ENCODE data around the gene GFRA4. TPM values are rescaled to one million over a fixed set of nuclear protein-coding genes. Genes with fewer than 3 reads are reported as not detected.

The GFRA4 gene
- total RNA-seq, 2 experiments from 2014 or later: not detected

- Mint-ChIP-seq H3K4me1 (ENCODE audit: low read depth) (peaks cover 1% of the 10 kb centered on the region), H3K36me3 (ENCODE audit: low read depth) (no peaks in the 10 kb centered on the region), H3K9me3 (no peaks in the 10 kb centered on the region), H3K27me3 (ENCODE audit: low read depth) (peaks cover 51% of the 10 kb centered on the region), H3K27ac (no peak overlapping the region), H3K4me3 (no peak overlapping the region)
- no peak for DNase-seq
- CTCF ChIA-PET: interaction anchor here (0.9 to 3.2 kb wide), 4 partner anchors 17 to 90 kb away, joined by 3 to 46 read pairs (median 4); no protein-coding TSS in a partner anchor
- intact Hi-C loops (cut with micrococcal nuclease): loop anchor here (10.0 kb wide), 1 partner anchor 114 kb away; no protein-coding TSS in a partner anchor
Measured at GRCh38 chr20:3678856-3679720, 15.9 kb upstream of the GFRA4 start.

DNA sequence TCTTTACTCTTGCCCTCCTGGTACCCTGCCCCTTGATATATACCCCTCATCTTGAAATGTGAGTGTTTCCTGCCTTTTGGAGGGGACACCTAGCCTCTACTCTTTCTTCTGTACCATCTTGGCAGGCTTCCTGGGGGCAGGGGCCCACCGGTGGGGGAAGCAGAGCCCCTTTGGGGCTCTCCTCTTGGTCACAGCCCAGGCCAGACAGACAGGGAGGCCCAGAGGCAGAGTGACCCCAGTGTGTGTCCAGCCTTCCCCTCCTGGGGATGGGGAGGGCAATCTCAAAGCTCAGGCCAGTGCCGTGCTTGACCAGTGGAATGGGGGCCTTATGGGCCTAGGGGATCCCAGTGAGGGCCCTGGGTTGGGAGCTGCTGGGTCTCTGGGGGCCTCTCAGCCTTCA is 15.0 kb upstream of the GFRA4 start:
- Mint-ChIP-seq H3K4me3 (no peak overlapping the region), H3K27ac (no peak overlapping the region), H3K36me3 (ENCODE audit: low read depth) (no peaks in the 10 kb centered on the region), H3K9me3 (no peaks in the 10 kb centered on the region), H3K4me1 (ENCODE audit: low read depth) (peaks cover 1% of the 10 kb centered on the region), H3K27me3 (ENCODE audit: low read depth) (peaks cover 47% of the 10 kb centered on the region)
- CTCF ChIA-PET: interaction anchor here (1.0 to 3.2 kb wide), 5 partner anchors 18 to 397 kb away, joined by 3 to 46 read pairs (median 4); no protein-coding TSS in a partner anchor
- intact Hi-C loops (cut with micrococcal nuclease): loop anchor here (10.0 kb wide), 1 partner anchor 113 kb away; no protein-coding TSS in a partner anchor
- DNase-seq: no peak

DNA sequence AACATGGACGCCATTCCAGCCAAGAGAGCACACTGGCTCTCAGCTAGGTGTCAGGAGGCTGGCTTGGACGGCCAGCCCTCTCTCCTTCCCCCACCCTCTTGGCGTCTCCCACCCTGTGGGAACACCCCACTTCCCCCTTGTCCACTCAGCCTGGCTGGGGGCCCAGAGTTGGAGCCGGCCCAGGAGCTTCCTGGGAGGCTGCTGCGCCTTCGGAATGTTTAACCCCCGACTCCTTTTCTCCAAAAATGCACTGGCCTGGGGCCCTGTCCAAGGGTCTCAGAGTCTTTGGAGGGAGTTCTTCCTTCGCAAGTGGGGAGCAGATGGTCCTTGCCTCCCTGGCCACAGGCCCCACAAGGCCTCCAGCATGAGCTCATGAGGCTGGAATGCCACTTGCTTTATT is 14.5 kb upstream of the GFRA4 start:
- DNase-seq: no peak
- H3K27ac Mint-ChIP-seq: no peak overlapping the region
- H3K4me3 Mint-ChIP-seq: no peak overlapping the region
- H3K9me3 Mint-ChIP-seq: no peaks in the 10 kb centered on the region
- H3K36me3 Mint-ChIP-seq (ENCODE audit: low read depth): no peaks in the 10 kb centered on the region
- peaks cover 49% of the 10 kb centered on the region for H3K27me3 Mint-ChIP-seq (ENCODE audit: low read depth)
- CTCF ChIA-PET: interaction anchor here (1.0 to 3.2 kb wide), 6 partner anchors 19 to 458 kb away, joined by 3 to 46 read pairs (median 4); no protein-coding TSS in a partner anchor
- H3K4me1 Mint-ChIP-seq (ENCODE audit: low read depth): peaks cover 1% of the 10 kb centered on the region
- intact Hi-C loops (cut with micrococcal nuclease): loop anchor here (2.0 to 10.0 kb wide), 2 partner anchors 75 to 113 kb away; no protein-coding TSS in a partner anchor

DNA sequence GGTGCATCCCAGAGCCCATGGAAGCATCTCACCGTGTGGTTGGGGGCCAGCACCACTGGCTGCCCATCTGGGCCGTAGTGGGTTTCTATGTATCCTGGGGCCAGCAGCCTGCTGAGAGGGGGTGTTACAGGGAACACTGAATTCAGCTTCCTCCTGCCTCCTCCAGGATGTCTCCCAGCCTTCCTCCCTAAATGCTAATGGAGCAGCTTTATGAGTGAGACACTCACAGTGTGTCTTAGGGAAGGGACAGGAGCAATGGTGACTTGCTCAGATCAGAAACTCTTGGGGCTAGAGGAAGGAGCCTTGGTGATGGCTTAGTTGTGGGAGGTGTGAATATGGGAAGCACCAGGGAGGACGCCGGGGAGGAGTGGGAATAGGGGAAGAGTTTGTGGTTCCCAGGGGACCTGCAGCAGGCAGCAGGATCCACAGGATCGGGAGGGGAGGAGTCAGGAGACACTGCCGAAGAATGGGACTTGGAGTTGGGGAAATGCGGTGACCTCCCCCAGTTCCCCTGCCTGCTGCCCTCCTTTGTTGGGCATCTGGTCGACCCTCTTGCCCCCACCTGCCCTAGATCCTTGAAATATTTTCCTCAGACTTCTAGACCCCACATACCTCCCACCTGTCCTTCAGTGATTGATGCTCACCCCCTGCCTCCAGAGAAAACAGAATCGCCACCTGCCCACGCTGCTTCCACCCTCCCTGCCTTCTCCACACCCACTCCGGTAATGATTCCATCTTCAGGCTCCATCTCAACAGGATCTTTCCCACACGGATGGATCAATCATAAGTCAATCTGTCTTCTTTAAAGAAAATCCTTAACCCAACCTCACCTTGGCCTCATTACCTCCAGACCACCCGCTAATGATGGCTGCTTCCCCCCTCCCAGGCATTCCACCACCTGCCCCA is 12.0 kb upstream of the GFRA4 start:
- Mint-ChIP-seq H3K36me3 (ENCODE audit: low read depth) (no peaks in the 10 kb centered on the region), H3K27ac (no peak overlapping the region), H3K27me3 (ENCODE audit: low read depth) (peaks cover 41% of the 10 kb centered on the region), H3K4me3 (no peak overlapping the region), H3K4me1 (ENCODE audit: low read depth) (peaks cover 1% of the 10 kb centered on the region), H3K9me3 (no peaks in the 10 kb centered on the region)
- intact Hi-C loops (cut with micrococcal nuclease): loop anchor here (10.0 kb wide), 1 partner anchor 110 kb away; no protein-coding TSS in a partner anchor
- CTCF ChIA-PET: interaction anchor here (1.0 to 1.7 kb wide), 4 partner anchors 9 to 50 kb away, joined by 3 to 7 read pairs (median 4); no protein-coding TSS in a partner anchor
- no peak for DNase-seq

DNA sequence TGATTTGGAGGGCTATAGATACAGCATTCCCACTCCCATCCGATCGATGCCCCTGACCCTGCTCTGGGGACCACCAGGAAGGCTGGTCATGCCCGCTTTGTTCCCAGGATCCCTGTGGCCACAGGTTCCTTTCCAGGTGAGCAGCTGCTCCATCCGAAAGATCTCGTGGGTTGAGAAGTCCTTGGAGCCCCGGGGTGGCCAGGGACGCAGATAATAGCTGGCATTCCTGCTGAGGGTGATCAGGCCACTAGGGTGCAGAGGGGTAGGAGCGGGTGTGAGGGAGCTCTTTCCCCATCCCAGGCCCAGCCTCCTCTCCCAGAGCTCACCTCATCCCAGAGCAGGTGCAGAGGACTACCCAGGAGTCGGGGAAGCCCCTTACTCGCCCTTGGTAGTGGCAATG is 11.2 kb upstream of the GFRA4 start:
- Mint-ChIP-seq H3K27ac (no peak overlapping the region), H3K9me3 (no peaks in the 10 kb centered on the region), H3K27me3 (ENCODE audit: low read depth) (peaks cover 41% of the 10 kb centered on the region), H3K36me3 (ENCODE audit: low read depth) (no peaks in the 10 kb centered on the region), H3K4me1 (ENCODE audit: low read depth) (peaks cover 1% of the 10 kb centered on the region), H3K4me3 (no peak overlapping the region)
- CTCF ChIA-PET: interaction anchor here (1.0 to 1.1 kb wide), 3 partner anchors 9 to 37 kb away, joined by 3 to 4 read pairs (median 4); no protein-coding TSS in a partner anchor
- intact Hi-C loops (cut with micrococcal nuclease): loop anchor here (10.0 kb wide), 1 partner anchor 110 kb away; no protein-coding TSS in a partner anchor
- no peak for DNase-seq

GRCh38 chr20:3673221-3674070 is 10.2 kb upstream of the GFRA4 start:
- Mint-ChIP-seq H3K4me3 (no peak overlapping the region), H3K9me3 (no peaks in the 10 kb centered on the region), H3K4me1 (ENCODE audit: low read depth) (peaks cover 1% of the 10 kb centered on the region), H3K36me3 (ENCODE audit: low read depth) (no peaks in the 10 kb centered on the region), H3K27me3 (ENCODE audit: low read depth) (peaks cover 38% of the 10 kb centered on the region), H3K27ac (no peak overlapping the region)
- DNase-seq: no peak
- intact Hi-C loops (cut with micrococcal nuclease): loop anchor here (10.0 kb wide), 1 partner anchor 109 kb away; no protein-coding TSS in a partner anchor
- CTCF ChIA-PET: interaction anchor here (1.0 to 1.2 kb wide), 3 partner anchors 18 to 68 kb away, joined by 3 to 4 read pairs (median 4); no protein-coding TSS in a partner anchor

- Mint-ChIP-seq H3K36me3 (ENCODE audit: low read depth) (no peaks in the 10 kb centered on the region), H3K4me3 (no peak overlapping the region), H3K9me3 (no peaks in the 10 kb centered on the region), H3K4me1 (ENCODE audit: low read depth) (peaks cover 1% of the 10 kb centered on the region), H3K27ac (no peak overlapping the region), H3K27me3 (ENCODE audit: low read depth) (peaks cover 38% of the 10 kb centered on the region)
- DNase-seq: no peak
- intact Hi-C loops (cut with micrococcal nuclease): loop anchor here (10.0 kb wide), 1 partner anchor 108 kb away; no protein-coding TSS in a partner anchor
- CTCF ChIA-PET: interaction anchor here (0.6 to 1.2 kb wide), 2 partner anchors 27 to 69 kb away, joined by 3 to 4 read pairs; no protein-coding TSS in a partner anchor
Measured at GRCh38 chr20:3672547-3673171, 9.5 kb upstream of the GFRA4 start.

- Mint-ChIP-seq H3K4me1 (ENCODE audit: low read depth) (peaks cover 4% of the 10 kb centered on the region), H3K27me3 (ENCODE audit: low read depth) (peaks cover 38% of the 10 kb centered on the region), H3K36me3 (ENCODE audit: low read depth) (no peaks in the 10 kb centered on the region), H3K4me3 (no peak overlapping the region), H3K27ac (no peak overlapping the region), H3K9me3 (no peaks in the 10 kb centered on the region)
- intact Hi-C loops (cut with micrococcal nuclease): loop anchor here (10.0 kb wide), 1 partner anchor 107 kb away; no protein-coding TSS in a partner anchor
- DNase-seq: no peak
- CTCF ChIA-PET: interaction anchor here (0.6 to 1.2 kb wide), 3 partner anchors 28 to 106 kb away, joined by 3 to 4 read pairs (median 3); no protein-coding TSS in a partner anchor
Measured at GRCh38 chr20:3671986-3672546, 8.9 kb upstream of the GFRA4 start.

DNA sequence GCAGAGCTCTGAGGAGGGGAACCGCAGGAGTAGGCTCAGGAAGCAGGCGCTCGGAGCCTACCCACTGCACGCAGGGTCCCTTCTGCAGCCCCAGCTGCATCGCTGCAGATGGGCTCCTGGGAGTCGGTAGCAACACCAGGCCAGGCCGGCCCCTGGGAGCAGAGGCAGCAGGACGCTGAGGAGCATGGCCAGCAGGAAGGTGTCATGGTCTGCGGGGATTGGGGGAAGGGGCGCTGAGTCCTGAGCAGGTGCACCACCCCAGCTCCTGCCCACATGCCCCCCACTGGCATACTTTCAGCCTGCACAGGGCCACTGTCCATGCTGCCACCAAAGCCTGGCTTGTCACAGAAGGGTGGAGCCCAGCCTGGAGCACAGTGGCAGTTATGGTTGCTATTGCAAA is 7.7 kb upstream of the GFRA4 start:
- Mint-ChIP-seq H3K27ac (no peak overlapping the region), H3K36me3 (ENCODE audit: low read depth) (no peaks in the 10 kb centered on the region), H3K27me3 (ENCODE audit: low read depth) (peaks cover 32% of the 10 kb centered on the region), H3K4me3 (no peak overlapping the region), H3K9me3 (no peaks in the 10 kb centered on the region), H3K4me1 (ENCODE audit: low read depth) (peaks cover 11% of the 10 kb centered on the region)
- CTCF ChIA-PET: no interaction called here
- intact Hi-C loops (cut with micrococcal nuclease): loop anchor here (10.0 kb wide), 1 partner anchor 106 kb away; no protein-coding TSS in a partner anchor
- no peak for DNase-seq

DNA sequence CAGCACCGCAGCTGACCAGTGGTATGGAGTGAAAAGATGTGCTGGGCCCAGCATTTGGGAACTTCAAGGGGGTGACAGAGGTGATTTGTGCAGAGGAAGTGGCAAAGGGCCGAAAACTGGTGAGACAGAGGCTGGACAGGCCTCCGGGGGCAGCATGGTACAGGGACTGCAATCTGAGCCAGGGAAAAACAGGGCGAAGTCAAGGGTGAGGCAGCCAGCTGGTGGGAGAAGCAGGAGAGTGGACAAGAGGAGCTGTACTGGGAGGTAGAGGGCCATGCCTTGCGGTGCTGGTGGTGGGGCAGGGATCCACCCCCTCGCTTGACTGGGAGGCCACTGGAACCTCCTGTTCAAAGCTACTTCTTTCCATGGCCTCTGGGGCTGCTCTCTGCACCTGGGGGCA is 7.3 kb upstream of the GFRA4 start:
- Mint-ChIP-seq H3K27ac (no peak overlapping the region), H3K4me1 (ENCODE audit: low read depth) (peaks cover 14% of the 10 kb centered on the region), H3K36me3 (ENCODE audit: low read depth) (no peaks in the 10 kb centered on the region), H3K4me3 (no peak overlapping the region), H3K9me3 (no peaks in the 10 kb centered on the region), H3K27me3 (ENCODE audit: low read depth) (peaks cover 30% of the 10 kb centered on the region)
- no peak for DNase-seq
- CTCF ChIA-PET: no interaction called here
- intact Hi-C loops (cut with micrococcal nuclease): loop anchor here (10.0 kb wide), 1 partner anchor 106 kb away; no protein-coding TSS in a partner anchor
